ENCODE data around the gene DCUN1D1.

The DCUN1D1 gene

GRCh38 chr3:182971637-182972036 lies 8.7 kb downstream of the DCUN1D1 start:
- no peak for DNase-seq

GRCh38 chr3:182970811-182971418 lies 9.4 kb downstream of the DCUN1D1 start:
- no peak for DNase-seq

- no peak for DNase-seq
Measured at GRCh38 chr3:182969853-182970252, 10.5 kb downstream of the DCUN1D1 start.

GRCh38 chr3:182969277-182969676 lies 11.1 kb downstream of the DCUN1D1 start:
- DNase-seq: no peak

- peak; percentile 13 for DNase-seq
Measured at GRCh38 chr3:182967218-182968204, 12.8 kb downstream of the DCUN1D1 start.

- DNase-seq: no peak
Measured at GRCh38 chr3:182965861-182966366, 14.4 kb downstream of the DCUN1D1 start.

GRCh38 chr3:182964179-182964578 lies 16.2 kb downstream of the DCUN1D1 start:
- DNase-seq: no peak

GRCh38 chr3:182962166-182962565 lies 18.2 kb downstream of the DCUN1D1 start:
- DNase-seq: no peak

- no peak for DNase-seq
Measured at GRCh38 chr3:182959474-182960350, 20.6 kb downstream of the DCUN1D1 start.

- no peak for DNase-seq
Measured at GRCh38 chr3:182957676-182958266, 22.6 kb downstream of the DCUN1D1 start.

GRCh38 chr3:182957226-182957625 lies 23.1 kb downstream of the DCUN1D1 start:
- DNase-seq: no peak

GRCh38 chr3:182954553-182955235 lies 25.6 kb downstream of the DCUN1D1 start:
- DNase-seq: no peak

- DNase-seq: no peak
Measured at GRCh38 chr3:182949688-182950087, 30.6 kb downstream of the DCUN1D1 start.

- no peak for DNase-seq
Measured at GRCh38 chr3:182948305-182948704, 32.0 kb downstream of the DCUN1D1 start.

GRCh38 chr3:182947888-182948287 lies 32.5 kb downstream of the DCUN1D1 start:
- no peak for DNase-seq

- DNase-seq: no peak
Measured at GRCh38 chr3:182941719-182942118, 38.6 kb downstream of the DCUN1D1 start.

- no peak for DNase-seq
Measured at GRCh38 chr3:182940266-182940808, 40.0 kb downstream of the DCUN1D1 start.

GRCh38 chr3:182937293-182938051 lies 42.9 kb downstream of the DCUN1D1 start:
- peak; percentile 5 for DNase-seq

- no peak for DNase-seq
Measured at GRCh38 chr3:182936918-182937285, 43.4 kb downstream of the DCUN1D1 start.

GRCh38 chr3:182936239-182936917 lies 44.0 kb downstream of the DCUN1D1 start:
- DNase-seq: no peak

Measured in CD4-positive, alpha-beta T cell treated with Interleukin-6 for 4 hours (primary cell).